Measurements from ENCODE around the gene SLC35E4. TPM values are rescaled to one million over a fixed set of nuclear protein-coding genes. Genes with fewer than 3 reads are reported as not detected.

Gene SLC35E4
- total RNA-seq, 1 donor from 2014 or later: 3.4 TPM

GRCh38 chr22:30603801-30604200 is 31.8 kb upstream of the SLC35E4 start:
- Mint-ChIP-seq H3K4me3 (no peak overlapping the region), H3K27me3 (peaks cover 2% of the 10 kb centered on the region), H3K36me3 (no peaks in the 10 kb centered on the region), H3K4me1 (ENCODE audit: unreplicated experiment) (peaks cover 27% of the 10 kb centered on the region), H3K27ac (peak overlapping the region; percentile 22), H3K9me3 (no peaks in the 10 kb centered on the region)
- no peak for DNase-seq (ENCODE audit: extremely low spot score, unreplicated experiment)
- TF ChIP-seq CTCF (conservative IDR thresholded peaks at IDR 0.05): no peak

GRCh38 chr22:30604723-30605122 is 30.9 kb upstream of the SLC35E4 start:
- H3K4me1 Mint-ChIP-seq (ENCODE audit: unreplicated experiment): peaks cover 34% of the 10 kb centered on the region

GRCh38 chr22:30605449-30606110 is 30.0 kb upstream of the SLC35E4 start:
- H3K9me3 Mint-ChIP-seq: no peaks in the 10 kb centered on the region
- peak overlapping the region; percentile 56 for H3K27ac Mint-ChIP-seq
- H3K36me3 Mint-ChIP-seq: no peaks in the 10 kb centered on the region
- DNase-seq (ENCODE audit: extremely low spot score, unreplicated experiment): no peak
- TF ChIP-seq CTCF (conservative IDR thresholded peaks at IDR 0.05): peak; percentile 84
- peak overlapping the region; percentile 80 for H3K4me3 Mint-ChIP-seq
- H3K4me1 Mint-ChIP-seq (ENCODE audit: unreplicated experiment): peaks cover 34% of the 10 kb centered on the region
- H3K27me3 Mint-ChIP-seq: peaks cover 2% of the 10 kb centered on the region

More at GRCh38 chr22:30604723-30605122, 30.9 kb upstream of the SLC35E4 start:
- no peak overlapping the region for H3K27ac Mint-ChIP-seq
- no peak overlapping the region for H3K4me3 Mint-ChIP-seq
- no peaks in the 10 kb centered on the region for H3K36me3 Mint-ChIP-seq
- no peak for DNase-seq (ENCODE audit: extremely low spot score, unreplicated experiment)
- H3K27me3 Mint-ChIP-seq: peaks cover 2% of the 10 kb centered on the region
- H3K9me3 Mint-ChIP-seq: no peaks in the 10 kb centered on the region
- TF ChIP-seq CTCF (conservative IDR thresholded peaks at IDR 0.05): no peak

- H3K27ac Mint-ChIP-seq: peak within 1 kb of the TSS; percentile 92
- H3K27me3 Mint-ChIP-seq: peaks cover 2% of the 10 kb centered on the region
- peak within 1 kb of the TSS; percentile 93 for H3K4me3 Mint-ChIP-seq
- no peak for DNase-seq (ENCODE audit: extremely low spot score, unreplicated experiment)
- peaks cover 34% of the 10 kb centered on the region for H3K4me1 Mint-ChIP-seq (ENCODE audit: unreplicated experiment)
- no peaks in the 10 kb centered on the region for H3K9me3 Mint-ChIP-seq
- H3K36me3 Mint-ChIP-seq: no peaks in the 10 kb centered on the region
- TF ChIP-seq CTCF (conservative IDR thresholded peaks at IDR 0.05): peak; percentile 24
These were observed 28.9 kb upstream of the SLC35E4 start, which contains the start of gene TCN2 for GRCh38 chr22:30606455-30607299. Gene TCN2 (plus strand): TSS chr22:30607174. CDS start chr22:30607332, 158 bp downstream.

- no peaks in the 10 kb centered on the region for H3K36me3 Mint-ChIP-seq
- H3K27me3 Mint-ChIP-seq: no peaks in the 10 kb centered on the region
- H3K9me3 Mint-ChIP-seq: no peaks in the 10 kb centered on the region
- peak overlapping the region; percentile 92 for H3K27ac Mint-ChIP-seq
- H3K4me3 Mint-ChIP-seq: peak overlapping the region; percentile 93
- H3K4me1 Mint-ChIP-seq (ENCODE audit: unreplicated experiment): peaks cover 34% of the 10 kb centered on the region
- DNase-seq (ENCODE audit: extremely low spot score, unreplicated experiment): no peak
- TF ChIP-seq CTCF (conservative IDR thresholded peaks at IDR 0.05): no peak
These were observed 28.2 kb upstream of the SLC35E4 start for GRCh38 chr22:30607300-30607930.
